ENCODE results near the gene SLC6A15. TPM values are rescaled to one million over a fixed set of nuclear protein-coding genes. Genes with fewer than 3 reads are reported as not detected.

SLC6A15 gene
- total RNA-seq, 1 donor from 2014 or later, result not detected

Other genes starting within 250 kb of the SLC6A15 start
- gene TSPAN19, start 123.5 kb upstream of the SLC6A15 start, total RNA-seq, result not detected in 2 replicates
- gene LRRIQ1, start 123.6 kb upstream of the SLC6A15 start, total RNA-seq, result not detected in 2 replicates

Data from activated B cell treated with CpG ODN at 0.5 μM for 24 hours (primary cell).